Neutrophil (primary cell): ENCODE results near the gene UNKL.
A peak's percentile ranks its signal among the peaks of the same experiment; 100 is the strongest.

ENCODE experiments used
- H3K27ac ChIP-seq: fragments of 200-600 bp; sonication (generic); 2 replicates; pipeline ENCODE4 v1.5.1; 2016; ENCODE audit warnings: mild to moderate bottlenecking, moderate library complexity
- H3K27me3 ChIP-seq: fragments of 200-600 bp; sonication (generic); 2 replicates; pipeline ENCODE4 v1.6.0; 2016; ENCODE audit warnings: mild to moderate bottlenecking
- H3K36me3 ChIP-seq: fragments of 200-600 bp; sonication (generic); 2 replicates; pipeline ENCODE4 v1.5.1; 2017
- H3K4me1 ChIP-seq, 2 experiments: fragments of 200-600 bp in 1 of 2; sonication (generic) in 1 of 2; 1 replicate in 1 of 2; 2 replicates in 1 of 2; pipeline versions ENCODE4 v1.5.1 to v1.6.1; 2013 to 2016; ENCODE audit warnings: low read depth in 1 of 2, low read length in 1 of 2, mild to moderate bottlenecking in 1 of 2, moderate library complexity in 1 of 2; ENCODE audit not compliant: control insufficient read depth in 1 of 2, insufficient read depth in 1 of 2
- H3K4me3 ChIP-seq, 2 experiments: fragments of 200-600 bp in 1 of 2; sonication (generic) in 1 of 2; 1 replicate in 1 of 2; 2 replicates in 1 of 2; pipeline ENCODE4 v1.5.1; 2013 to 2016; ENCODE audit warnings: low read depth in 1 of 2, low read length in 1 of 2, mild to moderate bottlenecking in 1 of 2, moderate library complexity in 1 of 2
- H3K9me3 ChIP-seq: fragments of 200-600 bp; sonication (generic); 2 replicates; pipeline ENCODE4 v1.5.1; 2016
- TF ChIP-seq, protein P1 (sequence below): fragments of 200-600 bp; sonication (generic); IDR thresholded peaks from 2 replicates; pipeline ENCODE4 v1.5.1; 2016; ENCODE audit warnings: antibody characterized with exemption

UNKL gene

DNA sequence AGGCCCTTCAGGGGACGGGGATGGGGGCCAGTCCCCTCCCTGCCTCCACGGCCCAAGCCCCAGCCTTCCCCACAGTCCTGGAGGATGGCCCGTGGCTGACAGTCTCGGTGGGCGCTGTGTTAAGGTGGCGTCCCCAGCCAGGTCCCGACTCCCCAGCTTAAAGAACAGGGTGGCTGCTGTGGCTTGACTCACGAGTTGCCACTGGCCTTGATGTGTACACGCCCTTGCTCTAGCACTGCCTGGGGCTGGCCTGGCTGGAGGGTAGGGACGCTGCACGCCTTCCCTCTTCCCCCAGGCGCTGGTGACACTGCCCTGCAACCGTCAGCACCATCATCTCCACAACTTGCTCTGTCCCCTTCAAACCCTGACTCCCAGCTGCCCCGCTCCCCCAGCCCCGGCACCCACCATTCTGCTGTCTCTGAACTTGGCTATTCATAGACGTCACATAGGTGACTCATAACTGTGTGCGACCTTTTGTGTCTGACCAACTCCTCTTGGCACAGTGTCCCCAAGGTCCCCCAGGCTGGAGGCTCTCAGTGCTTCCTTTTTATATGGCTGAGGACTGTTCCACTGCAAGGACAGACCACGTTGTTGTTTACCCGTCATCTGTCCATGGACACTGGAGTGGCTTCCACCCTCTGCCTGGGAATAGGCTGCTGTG is 56.5 kb downstream of the UNKL start:
- Histone ChIP-seq H3K9me3 (no peaks in the 10 kb centered on the region), H3K4me1 (peaks cover 2 to 4% of the 10 kb centered on the region in 2 experiments)

GRCh38 chr16:1356061-1356900 is 58.2 kb downstream of the UNKL start:
- Histone ChIP-seq H3K4me1 (peaks cover 16% of the 10 kb centered on the region in 2 experiments), H3K9me3 (no peaks in the 10 kb centered on the region), H3K27me3 (no peaks in the 10 kb centered on the region), H3K36me3 (peaks cover 34% of the 10 kb centered on the region), H3K27ac (no peak overlapping the region), H3K4me3 (no peak overlapping the region)
- TF ChIP-seq, protein P1, sequence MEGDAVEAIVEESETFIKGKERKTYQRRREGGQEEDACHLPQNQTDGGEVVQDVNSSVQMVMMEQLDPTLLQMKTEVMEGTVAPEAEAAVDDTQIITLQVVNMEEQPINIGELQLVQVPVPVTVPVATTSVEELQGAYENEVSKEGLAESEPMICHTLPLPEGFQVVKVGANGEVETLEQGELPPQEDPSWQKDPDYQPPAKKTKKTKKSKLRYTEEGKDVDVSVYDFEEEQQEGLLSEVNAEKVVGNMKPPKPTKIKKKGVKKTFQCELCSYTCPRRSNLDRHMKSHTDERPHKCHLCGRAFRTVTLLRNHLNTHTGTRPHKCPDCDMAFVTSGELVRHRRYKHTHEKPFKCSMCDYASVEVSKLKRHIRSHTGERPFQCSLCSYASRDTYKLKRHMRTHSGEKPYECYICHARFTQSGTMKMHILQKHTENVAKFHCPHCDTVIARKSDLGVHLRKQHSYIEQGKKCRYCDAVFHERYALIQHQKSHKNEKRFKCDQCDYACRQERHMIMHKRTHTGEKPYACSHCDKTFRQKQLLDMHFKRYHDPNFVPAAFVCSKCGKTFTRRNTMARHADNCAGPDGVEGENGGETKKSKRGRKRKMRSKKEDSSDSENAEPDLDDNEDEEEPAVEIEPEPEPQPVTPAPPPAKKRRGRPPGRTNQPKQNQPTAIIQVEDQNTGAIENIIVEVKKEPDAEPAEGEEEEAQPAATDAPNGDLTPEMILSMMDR = no peak

More for the DNA sequence above, 56.5 kb downstream of the UNKL start:
- peaks cover 51% of the 10 kb centered on the region for H3K36me3 ChIP-seq
- no peaks in the 10 kb centered on the region for H3K27me3 ChIP-seq
- H3K4me3 ChIP-seq = no peak overlapping the region
- TF ChIP-seq, protein P1 = no peak
- no peak overlapping the region for H3K27ac ChIP-seq

DNA sequence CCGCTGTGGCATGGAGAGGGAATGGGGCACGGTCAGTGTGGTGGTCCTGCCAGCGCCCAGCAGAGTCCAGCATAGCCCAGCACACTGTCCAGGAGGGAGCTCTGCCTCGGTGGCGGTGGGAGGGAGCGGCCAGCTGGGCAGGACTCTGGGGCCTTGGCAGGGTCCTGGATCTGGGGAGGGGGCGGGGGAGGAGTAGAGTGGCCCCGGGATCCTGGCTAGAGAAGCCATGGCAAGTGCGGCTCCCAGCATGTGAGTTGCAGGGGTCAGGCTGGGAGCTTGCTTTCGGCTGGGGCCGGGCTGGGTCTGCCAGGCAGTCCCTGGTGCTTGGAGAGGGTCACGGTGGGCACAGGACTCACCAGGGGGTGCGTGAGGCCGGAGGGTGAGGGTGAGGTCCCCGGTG is 58.9 kb downstream of the UNKL start:
- H3K27ac ChIP-seq = no peak overlapping the region
- H3K36me3 ChIP-seq = peaks cover 29% of the 10 kb centered on the region
- no peak overlapping the region for H3K4me3 ChIP-seq
- H3K27me3 ChIP-seq = no peaks in the 10 kb centered on the region
- peaks cover 23% of the 10 kb centered on the region in 2 experiments for H3K4me1 ChIP-seq
- TF ChIP-seq, protein P1 = no peak
- H3K9me3 ChIP-seq = no peaks in the 10 kb centered on the region

DNA sequence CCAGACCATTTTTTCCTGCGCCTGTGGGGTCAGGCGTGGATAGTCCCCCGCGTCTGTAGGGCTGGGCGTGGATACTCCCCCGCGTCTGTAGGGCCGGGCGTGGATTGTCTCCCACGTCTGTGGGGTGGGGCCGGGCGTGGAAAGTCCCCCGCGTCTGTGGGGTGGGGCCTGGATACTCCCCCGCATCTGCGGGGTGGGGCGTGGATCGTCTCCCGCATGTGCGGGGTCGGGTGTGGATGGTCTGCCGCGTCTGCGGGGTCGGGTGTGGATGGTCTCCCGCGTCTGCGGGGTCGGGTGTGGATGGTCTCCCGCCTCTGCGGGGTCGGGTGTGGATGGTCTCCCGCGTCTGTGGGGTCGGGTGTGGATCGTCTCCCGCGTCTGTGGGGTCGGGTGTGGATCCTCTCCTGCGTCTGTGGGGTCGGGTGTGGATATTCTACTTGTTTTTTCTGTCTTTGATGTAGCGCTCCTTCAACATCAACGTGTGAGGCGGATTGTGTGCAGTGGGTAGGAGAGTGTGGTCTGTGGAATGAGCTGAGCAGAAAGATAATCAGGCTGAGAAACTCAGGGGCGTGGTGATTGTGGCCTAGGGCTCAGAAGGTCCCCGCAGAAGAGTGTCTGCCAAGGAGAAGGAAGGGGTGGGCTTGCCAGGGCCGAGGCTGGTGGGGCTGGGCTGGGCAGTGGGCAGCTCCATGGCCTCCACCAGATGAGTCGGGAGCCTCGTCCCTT is 59.5 kb downstream of the UNKL start:
- H3K4me1 ChIP-seq = peaks cover 24 to 26% of the 10 kb centered on the region in 2 experiments
- H3K27me3 ChIP-seq = no peaks in the 10 kb centered on the region
- TF ChIP-seq, protein P1 = no peak

GRCh38 chr16:1351582-1352362 is 62.7 kb downstream of the UNKL start, which contains the start of the genes GNPTG and TSR3:
TSS of gene GNPTG (plus strand) at chr16:1351931. CDS start at chr16:1351966, 35 bp downstream.
TSS of gene TSR3 (minus strand) at chr16:1351878. CDS start at chr16:1351804, 74 bp downstream.
- Histone ChIP-seq H3K27me3 (no peaks in the 10 kb centered on the region), H3K4me3 (peak within 1 kb of the TSS; percentile 88 to 94), H3K4me1 (peaks cover 24 to 26% of the 10 kb centered on the region in 2 experiments), H3K9me3 (no peaks in the 10 kb centered on the region), H3K36me3 (peaks cover 34% of the 10 kb centered on the region), H3K27ac (peak within 1 kb of the TSS; percentile 87)
- TF ChIP-seq, protein P1 = peak; percentile 33

More for the DNA sequence above, 59.5 kb downstream of the UNKL start:
- Histone ChIP-seq H3K4me3 (no peak overlapping the region), H3K27ac (no peak overlapping the region), H3K36me3 (peaks cover 29% of the 10 kb centered on the region), H3K9me3 (no peaks in the 10 kb centered on the region)
